ENCODE measurements around the gene ARHGAP29.

The ARHGAP29 gene

DNA sequence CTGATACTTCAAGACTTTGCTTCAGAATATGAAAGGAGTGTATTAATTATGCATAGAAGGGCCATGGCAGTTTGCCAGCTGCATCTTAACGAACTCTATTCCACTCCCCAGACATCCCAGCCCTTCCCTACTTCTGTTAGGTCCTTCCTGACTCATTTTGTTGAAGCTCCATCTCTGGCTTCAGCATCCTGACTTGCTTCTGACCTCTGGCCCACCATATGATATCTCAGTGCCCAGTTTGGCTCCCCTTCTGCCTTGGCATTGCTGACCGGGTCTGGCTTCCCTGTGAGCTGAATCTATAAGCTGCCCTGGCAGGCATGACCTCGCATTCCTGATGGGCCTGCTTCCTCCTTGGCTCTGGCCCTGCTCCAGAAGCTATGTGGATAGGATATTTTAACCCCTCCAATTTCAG is 27.6 kb upstream of the ARHGAP29 start:
- DNase-seq (ENCODE audit: low read depth in 2 of 2) = no peak

DNA sequence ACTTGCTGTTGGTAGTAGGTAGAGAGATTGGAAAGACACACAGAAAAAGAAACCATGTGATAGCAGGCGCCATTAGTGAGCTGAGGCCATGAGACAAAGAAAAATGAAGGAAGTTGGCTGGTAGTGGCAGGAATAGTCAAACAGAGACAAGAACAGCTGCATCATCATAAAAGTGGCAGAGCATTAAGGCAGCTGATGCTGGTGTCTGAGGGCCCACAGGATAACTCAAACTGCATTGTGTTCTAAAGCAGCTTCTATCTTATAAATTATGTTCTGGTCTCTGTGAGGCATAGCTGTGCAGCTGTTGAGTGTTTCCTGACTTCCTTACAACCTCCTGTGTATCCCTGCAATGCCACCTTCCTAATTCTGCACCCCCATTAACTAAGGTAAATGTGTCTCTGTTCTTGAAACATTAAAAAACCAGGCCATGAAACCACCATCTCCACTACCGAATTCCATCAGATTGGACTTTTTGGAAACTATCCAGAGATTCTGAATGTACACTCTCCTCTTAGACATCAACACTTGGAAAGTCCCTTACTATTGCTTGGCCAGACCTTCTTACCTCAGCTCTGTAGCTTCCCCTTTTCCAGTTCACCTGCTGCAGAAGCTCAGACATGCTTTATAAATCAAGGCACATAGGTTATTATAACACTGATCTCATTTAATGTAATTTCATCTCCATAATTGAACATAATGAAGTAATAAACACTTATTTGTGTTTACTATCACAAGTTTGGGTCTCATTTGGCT is 23.4 kb upstream of the ARHGAP29 start:
- no peak for DNase-seq (ENCODE audit: low read depth in 2 of 2)

DNA sequence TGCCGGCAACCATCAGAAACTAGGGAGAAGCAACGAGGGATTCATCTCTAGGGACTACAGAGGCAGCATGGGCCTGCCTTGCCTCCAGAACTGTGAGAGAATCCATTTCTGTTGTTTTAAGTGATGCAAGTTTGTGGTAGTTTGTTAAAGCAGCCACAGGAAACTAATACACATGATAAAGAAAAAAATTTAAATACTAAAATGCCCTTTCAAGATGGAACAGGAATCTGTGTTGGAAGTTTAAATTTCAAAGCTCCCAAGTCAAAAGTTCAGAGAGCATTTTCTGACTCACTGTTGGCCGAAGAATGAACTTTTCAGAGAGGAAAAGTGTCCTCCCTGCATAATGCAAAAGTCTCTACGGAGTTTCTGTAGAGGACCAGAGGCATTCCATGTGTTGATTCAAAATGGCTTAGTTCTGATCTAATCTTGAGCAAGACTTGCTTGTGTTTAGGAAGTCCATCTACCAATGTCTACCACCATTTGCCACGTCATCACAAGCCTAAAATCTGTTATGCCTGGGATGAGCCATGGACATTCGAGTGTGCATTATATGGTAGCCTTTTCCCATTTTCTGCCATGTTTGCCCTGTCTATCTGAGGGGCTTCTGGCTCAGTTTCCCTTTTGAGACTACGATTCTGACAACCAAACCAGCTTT is 22.4 kb upstream of the ARHGAP29 start:
- no peak for DNase-seq (ENCODE audit: low read depth in 2 of 2)

DNA sequence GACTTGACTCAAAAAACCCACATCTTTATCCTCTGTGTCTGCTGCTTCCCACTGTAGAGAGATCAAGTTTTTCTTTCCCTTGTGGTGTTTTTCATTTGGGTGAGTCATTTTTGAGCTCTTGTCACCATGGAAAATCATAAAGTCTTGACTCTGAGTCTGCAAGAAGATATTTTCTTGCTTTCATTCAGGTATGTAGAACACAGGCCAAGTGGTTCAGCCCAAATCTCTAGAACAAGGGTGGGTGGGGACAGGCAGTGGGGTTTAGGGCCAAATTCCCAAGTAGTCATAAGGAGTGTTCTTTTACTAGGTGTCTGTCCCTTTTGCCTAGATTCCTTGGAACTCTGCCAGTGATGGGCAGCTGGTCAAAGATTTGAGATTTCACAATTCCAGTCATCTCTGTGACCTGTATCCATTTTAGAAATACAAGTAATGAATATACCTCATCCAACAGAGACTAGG is 21.5 kb upstream of the ARHGAP29 start:
- no peak for DNase-seq (ENCODE audit: low read depth in 2 of 2)

DNA sequence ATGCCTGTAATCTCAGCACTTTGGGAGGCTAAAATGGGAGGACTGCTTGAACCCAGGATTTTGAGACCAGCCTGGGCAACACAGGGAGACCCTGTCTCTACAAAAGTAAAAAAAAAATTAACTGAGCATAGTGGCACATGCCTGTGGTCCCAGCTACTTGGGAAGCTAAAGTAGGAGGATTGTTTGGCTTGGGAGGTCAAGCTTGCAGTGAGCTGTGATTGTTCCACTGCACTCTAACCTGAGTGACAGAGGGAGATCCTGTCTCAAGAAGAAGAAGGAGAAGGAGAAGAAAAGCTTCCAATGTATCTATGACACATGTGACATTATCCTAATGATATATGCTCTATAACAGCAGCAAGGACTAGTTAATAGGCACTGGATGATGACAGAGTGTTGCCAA is 20.1 kb upstream of the ARHGAP29 start:
- DNase-seq (ENCODE audit: low read depth in 2 of 2) = no peak

DNA sequence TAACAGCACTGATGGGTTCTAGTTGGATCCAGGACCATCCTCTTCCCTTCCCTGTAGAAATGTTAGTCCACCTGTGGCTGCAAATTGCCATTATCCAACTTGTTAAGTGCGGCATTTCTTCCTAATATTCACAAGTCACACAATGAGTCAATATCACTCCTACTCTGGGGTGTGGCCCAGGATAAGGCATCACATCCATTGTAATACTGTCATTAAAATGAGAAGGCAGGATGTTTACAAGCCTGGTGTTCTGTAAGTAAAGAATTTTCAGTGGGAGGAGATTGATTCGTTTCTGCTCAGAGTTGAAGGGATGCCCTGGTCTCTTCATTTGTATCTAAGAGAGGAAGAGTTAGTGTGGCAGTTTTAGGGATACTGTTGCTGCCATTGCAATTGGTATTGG is 18.1 kb upstream of the ARHGAP29 start:
- DNase-seq (ENCODE audit: low read depth in 2 of 2) = no peak

DNA sequence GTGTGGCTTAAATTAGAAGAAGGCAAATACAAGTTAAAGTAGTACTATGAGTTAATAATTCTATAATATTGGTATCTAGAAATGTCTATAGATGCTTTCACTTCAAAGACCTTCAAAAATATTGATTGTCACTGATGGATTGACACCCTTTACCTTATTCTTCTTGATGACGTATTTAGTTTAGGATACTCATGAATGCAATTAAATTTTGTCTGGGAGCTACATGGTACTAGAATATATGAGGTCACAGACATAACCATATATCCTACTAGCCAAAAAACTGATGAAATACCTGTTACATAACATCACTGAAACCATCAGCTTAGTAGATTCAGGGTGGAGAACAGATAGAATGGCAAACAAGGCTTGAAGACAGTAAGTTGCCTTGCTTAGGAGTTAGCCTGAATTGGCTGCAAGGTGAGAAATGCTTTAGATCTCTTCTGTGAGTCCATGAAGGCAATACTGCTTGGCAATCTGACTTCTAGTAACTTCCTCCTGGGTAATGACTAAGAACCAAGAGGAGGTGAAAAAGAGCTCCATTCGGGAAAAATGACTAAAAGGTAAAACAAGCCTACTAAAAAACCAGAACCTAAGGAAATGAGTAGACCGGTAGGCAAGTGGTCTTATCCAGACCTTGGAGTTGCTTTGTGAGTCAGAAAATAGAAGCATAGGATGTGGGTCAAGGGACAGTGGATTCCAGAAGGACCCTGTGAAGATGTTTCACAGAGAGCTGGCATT is 16.9 kb upstream of the ARHGAP29 start:
- no peak for DNase-seq (ENCODE audit: low read depth in 2 of 2)

DNA sequence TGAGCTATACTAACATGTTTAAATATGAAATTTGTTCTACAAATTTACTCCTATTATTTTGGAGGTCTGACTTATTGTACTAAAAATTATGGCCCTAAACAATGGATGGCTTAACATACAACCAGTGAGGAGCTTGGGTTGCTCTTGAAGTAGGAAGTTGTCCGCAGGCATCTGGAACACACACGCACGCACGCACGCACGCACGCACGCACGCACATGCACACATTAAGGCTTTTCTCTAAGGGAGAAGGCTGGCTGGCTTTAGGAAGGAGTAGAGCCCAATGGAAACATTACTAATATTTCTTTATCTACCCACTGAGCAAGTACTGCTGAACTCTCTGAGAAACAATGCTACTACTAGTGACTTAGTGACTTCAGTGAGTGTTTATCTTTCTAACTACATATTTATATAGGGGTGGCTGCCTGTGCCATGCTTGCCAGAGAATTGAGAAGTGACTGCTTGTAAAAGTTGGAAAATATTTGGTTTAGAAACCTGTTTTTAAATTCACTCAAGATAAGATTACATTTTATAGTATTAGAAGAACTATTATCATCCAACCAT is 16.2 kb upstream of the ARHGAP29 start:
- no peak for DNase-seq (ENCODE audit: low read depth in 2 of 2)

DNA sequence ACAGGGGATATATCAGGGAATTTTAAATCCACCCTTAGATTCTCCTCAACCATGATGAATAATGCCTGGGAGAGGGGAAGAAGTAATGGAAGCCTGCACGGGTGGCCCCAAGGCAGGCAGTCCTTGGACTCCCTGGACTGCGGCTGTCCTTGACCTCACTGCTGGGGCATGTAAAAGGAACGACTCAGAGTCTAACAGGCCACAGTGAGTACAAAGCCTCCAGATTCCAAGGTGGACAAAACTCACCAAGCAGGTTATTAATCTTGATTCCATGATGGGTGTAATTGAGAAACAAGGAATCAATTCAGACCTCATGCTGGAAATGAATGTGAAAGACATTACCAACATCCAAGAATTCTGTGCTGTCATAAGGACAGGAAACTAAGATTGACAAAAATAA is 13.0 kb upstream of the ARHGAP29 start:
- DNase-seq (ENCODE audit: low read depth in 2 of 2) = no peak

DNA sequence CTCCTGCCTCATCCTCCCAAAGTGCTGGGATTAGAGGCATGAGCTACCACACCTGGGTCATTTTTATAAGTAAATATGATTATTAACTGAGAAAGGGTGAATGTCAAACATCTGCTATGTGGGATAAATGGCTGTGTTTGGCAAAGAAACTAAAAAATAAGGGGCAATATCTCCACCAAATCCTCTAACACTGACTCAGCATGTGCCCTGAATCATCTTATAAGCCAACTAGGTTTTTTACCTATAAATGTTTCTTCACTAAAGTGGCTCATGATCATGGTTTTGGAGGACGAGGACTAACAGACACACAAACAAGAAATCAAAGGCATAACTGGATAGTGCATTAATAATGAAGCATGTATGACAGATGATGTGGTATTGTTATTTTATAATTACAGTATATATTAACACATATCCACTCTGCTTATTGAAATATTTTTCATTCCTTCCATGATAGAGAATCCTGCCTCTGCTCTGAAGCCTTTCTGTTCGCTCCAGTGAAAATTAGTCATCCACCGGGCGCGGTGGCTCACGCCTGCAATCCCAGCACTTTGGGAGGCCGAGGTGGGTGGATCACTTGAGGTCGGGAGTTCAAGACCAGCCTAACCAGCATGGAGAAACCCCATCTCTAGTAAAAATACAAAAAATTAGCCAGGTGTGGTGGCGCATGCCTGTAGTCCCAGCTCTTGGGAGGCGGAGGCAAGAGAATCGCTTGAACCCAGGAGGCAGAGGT is 11.7 kb upstream of the ARHGAP29 start:
- no peak for DNase-seq (ENCODE audit: low read depth in 2 of 2)

DNA sequence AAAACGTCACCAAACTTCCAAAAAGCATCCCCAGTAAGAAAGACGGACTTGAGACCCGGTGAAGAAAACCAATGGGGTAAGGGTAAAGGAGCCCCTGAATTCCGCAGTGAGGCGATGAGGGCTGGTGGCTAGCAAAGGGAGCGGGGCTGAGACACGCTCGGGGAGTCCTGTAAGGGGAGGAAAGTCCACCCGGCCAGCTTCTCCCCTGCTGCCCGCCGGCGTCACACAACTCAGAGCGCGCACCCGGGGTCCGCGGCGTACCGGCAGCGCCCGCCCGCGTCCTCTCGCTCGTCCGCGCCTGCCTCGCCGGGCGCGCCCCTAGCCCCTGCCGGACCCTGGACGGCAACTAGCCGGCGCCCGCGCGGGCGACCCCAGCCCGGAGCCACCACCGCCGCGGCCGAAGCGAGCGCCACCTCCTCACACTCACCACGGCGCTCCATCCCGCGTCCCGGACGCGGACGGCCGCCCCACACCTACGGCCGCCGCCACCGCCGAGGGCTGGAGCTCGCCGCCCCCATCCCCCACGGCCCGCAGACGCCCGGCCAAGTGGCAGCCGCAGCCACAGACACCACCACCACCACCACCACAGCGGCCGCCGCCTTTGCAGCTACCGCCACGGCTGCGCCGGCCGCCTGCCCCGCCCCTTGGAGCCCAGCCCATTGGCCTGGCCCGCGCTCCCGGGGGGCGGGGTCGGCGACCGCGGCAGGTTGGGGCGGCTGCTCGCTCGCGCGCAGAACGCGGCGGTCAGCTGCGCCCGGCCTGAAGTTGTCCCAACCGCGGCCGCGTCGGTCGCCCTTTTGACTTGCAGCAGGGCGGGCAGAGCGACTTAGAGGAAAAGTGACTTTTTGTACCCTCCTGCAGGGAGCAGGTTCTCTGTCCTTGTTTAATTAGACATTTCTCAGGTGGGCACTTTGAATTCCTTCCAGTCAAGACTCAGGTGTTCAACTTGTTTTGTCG is 10.0 kb upstream of the ARHGAP29 start:
- DNase-seq (ENCODE audit: low read depth in 2 of 2) = no peak

DNA sequence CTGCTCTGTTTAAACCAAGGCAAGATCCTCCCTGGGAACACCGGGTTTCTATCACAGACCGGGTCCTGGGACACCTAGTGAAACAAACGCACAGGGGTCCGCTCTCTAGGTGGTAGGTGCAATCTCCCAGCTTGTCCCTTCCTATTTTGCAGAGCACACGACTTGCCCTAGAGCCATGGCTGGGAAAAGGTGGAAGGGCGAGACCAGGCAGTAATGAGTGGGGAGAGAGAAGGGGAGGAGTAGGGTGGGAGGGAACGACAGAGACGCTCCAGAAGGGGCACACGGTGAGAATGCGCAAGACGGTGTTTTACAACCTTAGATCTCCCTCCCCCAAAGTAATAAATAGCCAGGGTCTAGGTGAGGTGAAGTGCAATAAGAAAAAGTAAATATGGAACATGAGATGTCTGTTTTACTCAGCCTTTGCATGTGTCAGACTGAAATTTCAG is 9.3 kb upstream of the ARHGAP29 start:
- no peak for DNase-seq (ENCODE audit: low read depth in 2 of 2)

DNA sequence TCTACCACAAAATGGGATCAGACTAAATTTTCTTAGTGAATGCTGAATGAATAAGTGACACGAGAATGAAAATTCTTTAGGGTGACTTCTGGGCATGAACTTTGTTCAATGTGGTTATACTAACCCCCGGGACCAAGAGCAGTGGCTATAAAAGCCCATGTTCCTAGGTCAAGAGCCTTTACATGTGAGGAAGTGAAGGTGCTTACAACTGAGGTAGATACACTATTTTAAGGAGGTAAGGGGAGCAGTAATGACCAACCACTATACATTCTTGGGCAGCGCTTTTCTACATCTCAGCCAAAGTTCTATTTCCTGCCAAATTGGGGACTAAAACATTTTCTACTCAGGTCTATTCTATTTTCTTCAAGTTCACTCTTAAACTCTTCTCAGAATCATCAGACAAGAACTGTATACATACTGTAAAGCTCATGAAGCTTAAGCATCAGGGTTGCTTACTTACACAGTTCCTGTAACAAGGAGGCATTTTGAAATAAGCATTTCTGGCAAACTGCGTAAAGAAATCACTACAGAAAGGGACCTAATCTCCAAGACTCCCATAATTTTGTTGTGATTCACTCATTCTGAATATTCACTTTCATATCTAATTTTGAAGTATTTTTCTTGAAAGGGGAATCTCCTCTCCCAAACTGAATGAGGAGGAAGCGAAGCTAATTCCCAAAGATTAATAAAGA is 8.5 kb upstream of the ARHGAP29 start:
- no peak for DNase-seq (ENCODE audit: low read depth in 2 of 2)

DNA sequence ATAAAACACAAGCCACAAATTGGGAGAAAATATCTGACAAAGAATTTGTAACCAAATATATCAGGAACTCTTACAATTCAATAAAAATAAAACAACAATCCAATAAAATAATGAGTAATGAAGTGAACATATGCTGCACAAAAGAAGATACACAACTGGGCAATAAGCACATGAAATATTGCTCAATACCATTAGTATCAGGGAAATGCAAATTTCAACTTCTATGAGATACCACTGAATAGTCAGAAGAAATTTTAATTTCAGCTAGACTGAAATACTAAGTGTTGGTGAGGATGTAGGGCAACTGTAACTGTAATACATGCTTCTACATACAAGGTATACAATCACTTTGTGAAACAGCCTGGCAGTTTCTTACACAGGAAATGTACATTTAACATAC is 7.4 kb upstream of the ARHGAP29 start:
- no peak for DNase-seq (ENCODE audit: low read depth in 2 of 2)

DNA sequence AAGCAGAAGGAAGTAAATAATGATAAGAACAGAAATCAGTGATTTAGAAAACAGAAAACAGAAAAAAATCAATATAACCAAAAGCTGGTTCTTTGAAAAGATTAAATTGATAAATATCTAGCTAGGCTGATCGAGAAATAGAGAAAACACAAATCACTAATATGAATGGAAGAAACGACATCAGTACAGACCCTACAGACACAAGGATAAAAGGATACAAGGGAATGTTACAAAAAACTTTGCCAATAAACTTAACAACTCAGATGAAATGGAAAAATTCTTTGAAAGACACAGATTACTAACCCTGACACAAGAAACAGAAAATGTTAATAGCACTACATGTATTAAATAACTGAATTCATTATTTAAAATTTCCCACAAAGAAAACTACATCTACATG is 6.3 kb upstream of the ARHGAP29 start:
- no peak for DNase-seq (ENCODE audit: low read depth in 2 of 2)

DNA sequence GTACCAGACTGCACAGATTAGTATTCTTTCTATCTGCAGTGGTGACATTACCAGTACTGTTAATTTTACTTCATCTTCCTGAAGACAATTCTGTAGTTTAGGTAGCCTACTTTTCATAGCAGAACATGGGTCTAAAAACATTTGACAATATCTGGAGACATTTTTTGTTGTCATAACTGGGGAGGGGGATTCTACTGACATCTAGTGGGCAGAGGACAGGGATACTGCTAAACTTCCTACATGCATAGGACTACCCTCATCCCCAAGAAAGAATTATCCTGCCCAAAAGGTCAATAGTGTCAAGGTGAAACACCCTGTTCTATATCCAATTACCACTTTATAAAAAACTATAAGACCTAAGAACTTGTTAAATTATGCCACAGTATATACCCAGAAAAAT is 3.4 kb upstream of the ARHGAP29 start:
- no peak for DNase-seq (ENCODE audit: low read depth in 2 of 2)

DNA sequence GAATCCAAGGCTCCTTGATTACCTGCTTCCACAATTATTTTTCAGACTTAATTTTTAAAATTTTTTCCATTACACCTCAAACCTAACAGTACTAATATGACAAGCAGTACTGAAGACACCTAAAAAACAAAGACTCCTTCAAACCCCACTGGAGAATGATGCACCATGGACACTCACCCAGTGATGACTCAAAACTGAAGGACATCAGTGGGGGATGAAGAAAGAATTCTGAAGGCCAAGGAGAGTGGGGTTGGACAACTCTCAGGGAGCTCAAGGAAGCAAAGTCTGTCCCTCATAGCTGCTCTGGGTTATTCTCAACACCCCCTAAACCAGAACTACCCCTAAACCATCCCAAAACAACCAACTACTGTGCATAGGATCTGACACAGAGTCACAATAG is 2.4 kb upstream of the ARHGAP29 start:
- DNase-seq (ENCODE audit: low read depth in 2 of 2) = no peak

DNA sequence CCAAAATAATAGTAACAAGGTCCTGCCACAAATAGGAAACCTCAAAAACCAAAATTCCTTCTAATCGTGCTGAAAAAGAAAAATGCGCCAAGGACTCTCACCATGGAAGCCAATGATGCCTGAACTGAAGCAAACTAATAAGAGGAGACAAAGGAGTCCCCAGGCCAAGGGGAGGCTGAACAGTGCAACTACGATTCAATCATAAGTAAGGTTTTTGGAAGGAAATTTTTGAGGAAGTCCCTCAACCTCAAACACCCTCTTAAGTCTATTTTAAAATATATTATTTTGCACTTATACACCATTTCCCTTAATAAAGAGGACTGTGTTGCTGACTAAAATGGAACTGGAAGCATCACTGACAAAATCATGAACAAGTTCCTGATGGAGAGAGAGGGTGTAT is 1.7 kb upstream of the ARHGAP29 start:
- DNase-seq (ENCODE audit: low read depth in 2 of 2) = no peak

DNA sequence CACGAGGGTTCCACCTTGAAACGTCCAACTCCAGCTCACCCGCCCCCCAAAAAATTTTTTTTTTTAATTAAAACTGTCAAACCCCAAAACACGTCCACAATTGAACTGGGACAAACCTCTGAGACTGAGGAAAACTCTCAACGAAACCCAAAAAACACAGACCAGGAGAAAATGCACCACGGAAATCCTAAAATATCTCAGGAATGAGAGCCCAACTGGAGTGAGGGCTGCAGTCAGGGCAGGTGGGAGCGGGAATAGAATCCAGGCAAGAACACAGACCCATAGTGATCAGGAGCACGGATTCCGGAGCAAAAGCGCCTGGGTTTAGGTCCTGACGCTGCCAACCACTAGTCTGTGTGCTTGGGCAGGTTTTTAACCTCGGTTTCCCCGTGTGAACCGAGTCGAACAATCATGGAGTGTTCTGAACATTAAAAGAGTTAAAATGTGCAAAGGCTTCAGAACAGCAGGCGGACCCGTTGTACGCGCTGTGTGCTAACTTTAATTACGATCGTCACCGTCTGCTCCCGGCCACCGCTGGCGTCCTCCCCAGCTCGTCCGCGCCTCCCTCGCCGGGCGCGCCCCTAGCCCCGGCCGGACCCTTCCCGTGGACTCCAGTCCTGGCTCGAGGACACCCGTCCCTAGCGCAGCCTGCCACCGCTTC is 624 bp downstream of the ARHGAP29 start:
- no peak for DNase-seq (ENCODE audit: low read depth in 2 of 2)

All from stimulated activated CD4-positive, alpha-beta T cell treated with anti-CD3 and anti-CD28 coated beads, Interleukin-1b, Interleukin-23, amount 100 ng/mL, for 1 hour (primary cell).